Loucy (cell line): ENCODE results near the gene AMZ1.

ENCODE experiments used
- H2AFZ ChIP-seq: fragments of 200-600 bp; sonication (generic); 2 replicates; pipeline ENCODE4 v1.6.0; 2016; ENCODE audit warnings: antibody characterized with exemption, mild to moderate bottlenecking, low read length, moderate library complexity
- H3F3A ChIP-seq: fragments of 200-600 bp; 2 replicates; pipeline ENCODE4 v1.6.0; 2016; ENCODE audit warnings: antibody characterized with exemption, low read depth, mild to moderate bottlenecking
- H3K27me3 ChIP-seq: fragments of 200-600 bp; sonication (generic); 2 replicates; pipeline ENCODE4 v1.6.1; 2014; ENCODE audit warnings: low read length, mild to moderate bottlenecking; ENCODE audit not compliant: insufficient read depth, poor library complexity, severe bottlenecking
- H3K36me3 ChIP-seq: fragments of 200-600 bp; sonication (generic); 2 replicates; pipeline ENCODE4 v1.6.1; 2016; ENCODE audit warnings: low read length; ENCODE audit not compliant: insufficient read depth
- H3K4me1 ChIP-seq: fragments of 200-600 bp; sonication (generic); 2 replicates; pipeline ENCODE4 v1.5.1; 2014; ENCODE audit warnings: low read length, mild to moderate bottlenecking; ENCODE audit not compliant: insufficient read depth, poor library complexity, severe bottlenecking
- H3K4me2 ChIP-seq: fragments of 200-600 bp; sonication (generic); 2 replicates; pipeline ENCODE4 v1.6.0; 2014; ENCODE audit warnings: antibody characterized with exemption, low read length, low read depth, mild to moderate bottlenecking; ENCODE audit not compliant: poor library complexity, severe bottlenecking
- H3K4me3 ChIP-seq: fragments of 200-600 bp; sonication (generic); 2 replicates; pipeline ENCODE4 v1.5.1; 2014; ENCODE audit warnings: low read length, mild to moderate bottlenecking, mixed read lengths; ENCODE audit not compliant: poor library complexity, severe bottlenecking
- H3K79me2 ChIP-seq: fragments of 200-600 bp; sonication (generic); 2 replicates; pipeline ENCODE4 v1.6.1; 2014; ENCODE audit warnings: low read length; ENCODE audit not compliant: insufficient read depth
- H3K9ac ChIP-seq: fragments of 200-600 bp; sonication (generic); 2 replicates; pipeline ENCODE4 v1.6.0; 2014; ENCODE audit warnings: mild to moderate bottlenecking, low read depth, low read length, moderate library complexity; ENCODE audit not compliant: poor library complexity, severe bottlenecking
- H3K9me2 ChIP-seq: fragments of 200-600 bp; sonication (generic); replicated peaks from 2 replicates; pipeline ENCODE4 v1.6.1; 2016; ENCODE audit warnings: low read depth, low read length, mixed read lengths
- H3K9me3 ChIP-seq: fragments of 200-600 bp; sonication (generic); 2 replicates; pipeline ENCODE4 v1.6.1; 2014; ENCODE audit warnings: mild to moderate bottlenecking, antibody characterized with exemption, low read length, low read depth; ENCODE audit not compliant: insufficient read depth
- H4K20me1 ChIP-seq: fragments of 200-600 bp; sonication (generic); 2 replicates; pipeline ENCODE4 v1.6.0; 2014; ENCODE audit warnings: antibody characterized with exemption, low read length, mild to moderate bottlenecking; ENCODE audit not compliant: insufficient read depth, poor library complexity, severe bottlenecking
- CTCF ChIP-seq: fragments of 200-600 bp; sonication (generic); conservative IDR thresholded peaks from 2 replicates; pipeline ENCODE4 v1.5.1; 2014; ENCODE audit warnings: mild to moderate bottlenecking, antibody characterized with exemption, low read length
- EZH2phosphoT487 ChIP-seq: fragments of 200-600 bp; IDR thresholded peaks from 2 replicates; pipeline ENCODE4 v1.6.1; 2018; ENCODE audit warnings: antibody characterized with exemption, mild to moderate bottlenecking, moderate library complexity, borderline replicate concordance

The AMZ1 gene

GRCh38 chr7:2659556-2660358 lies 28.2 kb upstream of the AMZ1 start:
- Histone ChIP-seq H3K36me3 (peaks cover 15% of the 10 kb centered on the region; the same call in 1 of the 2 replicates), H3K4me1 (no peaks in the 10 kb centered on the region), H3K79me2 (no peaks in the 10 kb centered on the region), H3K27me3 (no peaks in the 10 kb centered on the region), H3K9me3 (no peaks in the 10 kb centered on the region), H3K9me2 (no peaks in the 10 kb centered on the region), H3K9ac (no peak overlapping the region), H2AFZ (no peak overlapping the region), H3K4me3 (no peak overlapping the region), H3F3A (no peaks in the 10 kb centered on the region), H4K20me1 (no peaks in the 10 kb centered on the region), H3K4me2 (no peak overlapping the region)
- no peak for TF ChIP-seq EZH2phosphoT487
- no peak for TF ChIP-seq CTCF

- Histone ChIP-seq H3K27me3 (no peaks in the 10 kb centered on the region), H3K4me1 (no peaks in the 10 kb centered on the region), H3F3A (no peaks in the 10 kb centered on the region), H3K79me2 (no peaks in the 10 kb centered on the region), H3K4me2 (no peak overlapping the region), H3K36me3 (peaks cover 15% of the 10 kb centered on the region; the same call in 1 of the 2 replicates), H3K9me2 (no peaks in the 10 kb centered on the region), H2AFZ (no peak overlapping the region), H4K20me1 (no peaks in the 10 kb centered on the region), H3K9me3 (no peaks in the 10 kb centered on the region), H3K9ac (no peak overlapping the region), H3K4me3 (no peak overlapping the region)
- no peak for TF ChIP-seq EZH2phosphoT487
- peak; percentile 59 for TF ChIP-seq CTCF
Observed at GRCh38 chr7:2660359-2661095, 27.5 kb upstream of the AMZ1 start.

- Histone ChIP-seq H3K79me2 (no peaks in the 10 kb centered on the region), H3K27me3 (no peaks in the 10 kb centered on the region), H3K9me2 (no peaks in the 10 kb centered on the region), H3K9ac (no peak overlapping the region), H2AFZ (no peak overlapping the region), H3K9me3 (no peaks in the 10 kb centered on the region), H3K4me2 (no peak overlapping the region), H3K4me3 (no peak overlapping the region), H4K20me1 (no peaks in the 10 kb centered on the region), H3K4me1 (no peaks in the 10 kb centered on the region), H3K36me3 (peaks cover 14% of the 10 kb centered on the region; the same call in 1 of the 2 replicates), H3F3A (no peaks in the 10 kb centered on the region)
- TF ChIP-seq CTCF = no peak
Observed at GRCh38 chr7:2661096-2661449, 26.9 kb upstream of the AMZ1 start.
